H9 (cell line): ENCODE results near the gene KLHDC10. TPM values are rescaled to one million over a fixed set of nuclear protein-coding genes. Genes with fewer than 3 reads are reported as not detected.

Source experiments
- DNase-seq: peaks from one replicate; pipeline ENCODE4 v3.0.0-alpha.2; 2017
- H2AFZ ChIP-seq: one replicate; pipeline ENCODE4 v1.6.1; 2013; ENCODE audit warnings: mild to moderate bottlenecking, low read length, control low read depth, moderate library complexity
- H2AK5ac ChIP-seq: 2 replicates; pipeline ENCODE4 v1.6.1; 2013; ENCODE audit warnings: low read length, control low read depth, mixed read lengths; ENCODE audit not compliant: insufficient read length
- H2BK120ac ChIP-seq: one replicate; pipeline ENCODE4 v1.6.1; 2013; ENCODE audit warnings: low read depth, mild to moderate bottlenecking, low read length, control low read depth, inconsistent platforms; ENCODE audit not compliant: poor library complexity, severe bottlenecking
- H2BK12ac ChIP-seq: 2 replicates; pipeline ENCODE4 v1.6.1; 2013; ENCODE audit warnings: low read length, control low read depth, mixed read lengths, low read depth; ENCODE audit not compliant: insufficient read length
- H2BK15ac ChIP-seq: 2 replicates; pipeline ENCODE4 v1.6.1; 2013; ENCODE audit warnings: low read depth, low read length, control low read depth
- H2BK20ac ChIP-seq: one replicate; pipeline ENCODE4 v1.6.1; 2013; ENCODE audit warnings: low read depth, mild to moderate bottlenecking, low read length, control low read depth, inconsistent platforms; ENCODE audit not compliant: poor library complexity, severe bottlenecking
- H2BK5ac ChIP-seq: 2 replicates; pipeline ENCODE4 v1.6.1; 2013; ENCODE audit warnings: low read length, control low read depth, mixed read lengths; ENCODE audit not compliant: insufficient read length
- H3K14ac ChIP-seq: 2 replicates; pipeline ENCODE4 v1.6.1; 2013; ENCODE audit warnings: low read length, control low read depth; ENCODE audit not compliant: insufficient read depth
- H3K18ac ChIP-seq: 2 replicates; pipeline ENCODE4 v1.6.1; 2013; ENCODE audit warnings: low read depth, mild to moderate bottlenecking, mixed read lengths, low read length, control low read depth; ENCODE audit not compliant: insufficient read length
- H3K23ac ChIP-seq: 2 replicates; pipeline ENCODE4 v1.6.1; 2013; ENCODE audit warnings: low read length, control low read depth, mixed read lengths, low read depth; ENCODE audit not compliant: insufficient read length
- H3K23me2 ChIP-seq: 2 replicates; pipeline ENCODE4 v1.6.1; 2013; ENCODE audit warnings: low read depth, mild to moderate bottlenecking, mixed read lengths, low read length, control low read depth; ENCODE audit not compliant: insufficient read length, poor library complexity, severe bottlenecking
- H3K27ac ChIP-seq: 2 replicates; pipeline ENCODE4 v1.5.1; 2013; ENCODE audit warnings: low read length, control low read depth, mixed read lengths, low read depth; ENCODE audit not compliant: insufficient read length
- H3K27me3 ChIP-seq: 2 replicates; pipeline ENCODE4 v1.6.1; 2013; ENCODE audit warnings: low read length, control low read depth, inconsistent platforms; ENCODE audit not compliant: insufficient read depth
- H3K4ac ChIP-seq: 2 replicates; pipeline ENCODE4 v1.6.1; 2013; ENCODE audit warnings: low read depth, mild to moderate bottlenecking, control low read depth, inconsistent platforms, low read length, moderate library complexity
- H3K4me1 ChIP-seq: 2 replicates; pipeline ENCODE4 v1.6.1; 2013; ENCODE audit warnings: low read length, control low read depth, inconsistent platforms; ENCODE audit not compliant: insufficient read depth
- H3K4me2 ChIP-seq: 2 replicates; pipeline ENCODE4 v1.6.1; 2013; ENCODE audit warnings: low read length, control low read depth, mixed read lengths; ENCODE audit not compliant: insufficient read length, insufficient read depth
- H3K56ac ChIP-seq: 2 replicates; pipeline ENCODE4 v1.6.1; 2013; ENCODE audit warnings: low read depth, mild to moderate bottlenecking, mixed read lengths, low read length, control low read depth; ENCODE audit not compliant: insufficient read length
- H3K79me1 ChIP-seq: 2 replicates; pipeline ENCODE4 v1.6.1; 2013; ENCODE audit warnings: low read depth, mild to moderate bottlenecking, moderate library complexity, low read length, control low read depth, inconsistent platforms; ENCODE audit not compliant: insufficient read depth, poor library complexity, severe bottlenecking
- H3K79me2 ChIP-seq: 2 replicates; pipeline ENCODE4 v1.6.1; 2013; ENCODE audit warnings: low read length, control low read depth, inconsistent platforms; ENCODE audit not compliant: insufficient read depth
- H3K9ac ChIP-seq: 2 replicates; pipeline ENCODE4 v1.6.1; 2013; ENCODE audit warnings: low read length, control low read depth, mixed read lengths; ENCODE audit not compliant: insufficient read length; ENCODE audit errors: extremely low read depth
- H3K9me3 ChIP-seq: one replicate; pipeline ENCODE4 v1.6.1; 2013; ENCODE audit warnings: low read depth, low read length, inconsistent platforms; ENCODE audit not compliant: control insufficient read depth
- H3T11ph ChIP-seq: one replicate; pipeline ENCODE4 v1.6.1; 2013; ENCODE audit warnings: mild to moderate bottlenecking, low read length, control low read depth, inconsistent platforms
- H4K20me1 ChIP-seq: one replicate; pipeline ENCODE4 v1.6.1; 2013; ENCODE audit not compliant: control insufficient read depth, insufficient read length, insufficient read depth
- H4K5ac ChIP-seq: 2 replicates; pipeline ENCODE4 v1.6.1; 2013; ENCODE audit warnings: low read depth, mild to moderate bottlenecking, mixed read lengths, low read length, control low read depth; ENCODE audit not compliant: insufficient read length
- H4K8ac ChIP-seq: replicated peaks from 2 replicates; pipeline ENCODE4 v1.6.1; 2013; ENCODE audit warnings: low read length, control low read depth, mixed read lengths, low read depth; ENCODE audit not compliant: insufficient read length
- H4K91ac ChIP-seq: 2 replicates; pipeline ENCODE4 v1.6.1; 2013; ENCODE audit warnings: low read depth, mild to moderate bottlenecking, moderate library complexity, mixed read lengths, low read length, control low read depth; ENCODE audit not compliant: insufficient read length
- H3K27ac Mint-ChIP-seq, 3 experiments: 2 replicates in 2 of 3; 3 replicates in 1 of 3; pipeline ENCODE4 v1.8.0; 2020 to 2021; ENCODE audit warnings: mixed read lengths in 3 of 3, mild to moderate bottlenecking in 1 of 3, moderate library complexity in 1 of 3
- H3K27me3 Mint-ChIP-seq: 2 replicates; pipeline ENCODE4 v1.8.0; 2021; ENCODE audit warnings: low read depth, mild to moderate bottlenecking, moderate library complexity, mixed read lengths
- H3K36me3 Mint-ChIP-seq, 3 experiments: 2 replicates in 2 of 3; 3 replicates in 1 of 3; pipeline ENCODE4 v1.8.0; 2020 to 2021; ENCODE audit warnings: low read depth in 3 of 3, mixed read lengths in 3 of 3; ENCODE audit not compliant: insufficient read depth in 1 of 3
- H3K4me1 Mint-ChIP-seq, 2 experiments: 2 replicates each; pipeline ENCODE4 v1.8.0; 2020; ENCODE audit warnings: mixed read lengths in 2 of 2
- H3K4me3 Mint-ChIP-seq, 2 experiments: 2 replicates in 1 of 2; 3 replicates in 1 of 2; pipeline ENCODE4 v1.8.0; 2020 to 2021; ENCODE audit warnings: mild to moderate bottlenecking in 2 of 2, mixed read lengths in 2 of 2, moderate library complexity in 1 of 2
- H3K9me3 Mint-ChIP-seq, 2 experiments: 2 replicates in 1 of 2; 3 replicates in 1 of 2; pipeline ENCODE4 v1.8.0; 2020; ENCODE audit warnings: mild to moderate bottlenecking in 2 of 2, mixed read lengths in 2 of 2, moderate library complexity in 1 of 2
- WGBS: extraction: QIAGEN DNeasy Blood & Tissue Kit; methylation state at CpG from one replicate; pipeline ENCODE4 v1.1.7; 2013; ENCODE audit warnings: missing lambda C conversion rate, low lambda C conversion rate, mixed read lengths; ENCODE audit not compliant: insufficient read length; ENCODE audit errors: extremely low coverage; 5-methylcytosine and 5-hydroxymethylcytosine counted together
- total RNA-seq: library from RNA; stranded (reverse); gene quantifications from 2 replicates; pipeline ENCODE4 v1.2.1, GENCODE V29; 2021
- TF ChIP-seq, protein P1 (sequence below): fragments of 200-600 bp; sonication (generic); conservative IDR thresholded peaks from 3 replicates; pipeline ENCODE4 v1.8.0; 2021; ENCODE audit warnings: antibody characterized with exemption, mild to moderate bottlenecking

KLHDC10 gene
- total RNA-seq, 1 experiment from 2014 or later = 17.3 TPM

DNA sequence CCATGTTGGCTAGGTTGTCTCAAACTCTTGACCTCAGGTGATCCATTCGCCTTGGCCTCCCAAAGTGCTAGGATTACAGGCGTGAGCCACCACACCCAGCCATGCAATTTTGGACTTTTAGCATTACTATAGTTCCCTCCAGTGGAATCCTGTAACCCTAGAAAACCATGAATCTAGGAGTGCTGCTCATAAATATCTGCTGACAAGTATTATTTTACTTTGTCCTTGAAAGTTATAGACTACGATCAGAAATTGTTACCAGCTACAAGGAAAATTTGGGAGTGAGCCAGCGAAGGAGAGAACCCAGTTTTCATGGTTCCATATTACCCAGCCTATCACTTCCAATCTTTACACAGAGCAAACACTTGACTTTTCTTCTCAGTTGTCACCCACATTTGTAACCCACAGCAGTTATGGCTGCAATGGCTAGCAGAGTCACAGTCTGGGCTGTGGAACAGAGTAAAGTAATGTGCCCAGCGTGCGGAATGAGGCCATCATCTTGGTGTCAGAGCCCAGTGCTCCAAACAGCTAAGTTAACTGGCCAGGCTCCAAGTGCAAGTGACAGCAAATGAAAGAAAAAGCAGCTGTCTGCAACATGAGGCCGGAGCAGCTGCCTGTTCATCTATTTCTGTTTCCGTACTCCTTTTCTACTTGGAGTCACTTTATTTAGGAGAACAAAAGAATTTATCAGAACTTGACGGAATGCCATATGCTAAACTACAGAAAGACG is 49.1 kb upstream of the KLHDC10 start:
- no peaks in the 10 kb centered on the region for H3K9me3 Mint-ChIP-seq
- Histone ChIP-seq H3K4ac (no peak overlapping the region), H2BK120ac (no peak overlapping the region), H3K23ac (no peak overlapping the region), H2AFZ (no peak overlapping the region), H4K91ac (no peak overlapping the region), H4K20me1 (no peaks in the 10 kb centered on the region), H2BK20ac (no peak overlapping the region), H3K9me3 (no peaks in the 10 kb centered on the region), H3K4me2 (no peak overlapping the region), H2BK15ac (no peak overlapping the region), H3K27ac (no peak overlapping the region), H3K79me1 (no peaks in the 10 kb centered on the region), H3T11ph (no peak overlapping the region), H3K4me1 (no peaks in the 10 kb centered on the region), H3K23me2 (no peaks in the 10 kb centered on the region), H4K5ac (no peak overlapping the region), H2AK5ac (no peak overlapping the region), H4K8ac (no peak overlapping the region), H3K56ac (no peak overlapping the region), H3K14ac (no peak overlapping the region), H2BK5ac (no peak overlapping the region), H2BK12ac (no peak overlapping the region), H3K79me2 (no peaks in the 10 kb centered on the region), H3K18ac (no peak overlapping the region), H3K27me3 (no peaks in the 10 kb centered on the region), H3K9ac (no peak overlapping the region)
- TF ChIP-seq, protein P1, sequence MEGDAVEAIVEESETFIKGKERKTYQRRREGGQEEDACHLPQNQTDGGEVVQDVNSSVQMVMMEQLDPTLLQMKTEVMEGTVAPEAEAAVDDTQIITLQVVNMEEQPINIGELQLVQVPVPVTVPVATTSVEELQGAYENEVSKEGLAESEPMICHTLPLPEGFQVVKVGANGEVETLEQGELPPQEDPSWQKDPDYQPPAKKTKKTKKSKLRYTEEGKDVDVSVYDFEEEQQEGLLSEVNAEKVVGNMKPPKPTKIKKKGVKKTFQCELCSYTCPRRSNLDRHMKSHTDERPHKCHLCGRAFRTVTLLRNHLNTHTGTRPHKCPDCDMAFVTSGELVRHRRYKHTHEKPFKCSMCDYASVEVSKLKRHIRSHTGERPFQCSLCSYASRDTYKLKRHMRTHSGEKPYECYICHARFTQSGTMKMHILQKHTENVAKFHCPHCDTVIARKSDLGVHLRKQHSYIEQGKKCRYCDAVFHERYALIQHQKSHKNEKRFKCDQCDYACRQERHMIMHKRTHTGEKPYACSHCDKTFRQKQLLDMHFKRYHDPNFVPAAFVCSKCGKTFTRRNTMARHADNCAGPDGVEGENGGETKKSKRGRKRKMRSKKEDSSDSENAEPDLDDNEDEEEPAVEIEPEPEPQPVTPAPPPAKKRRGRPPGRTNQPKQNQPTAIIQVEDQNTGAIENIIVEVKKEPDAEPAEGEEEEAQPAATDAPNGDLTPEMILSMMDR = no peak
- no peak overlapping the region for H3K4me3 Mint-ChIP-seq
- no peak overlapping the region for H3K27ac Mint-ChIP-seq
- WGBS = no CpG with 5 or more reads among the region's 10 CpGs
- H3K36me3 Mint-ChIP-seq = peaks cover 29 to 85% (median 80%) of the 10 kb centered on the region in 3 experiments; a peak in 6 of 7 replicates
- DNase-seq = no peak
- peaks cover 0 to 3% of the 10 kb centered on the region in 2 experiments; a peak in 1 of 4 replicates for H3K4me1 Mint-ChIP-seq
- no peaks in the 10 kb centered on the region for H3K27me3 Mint-ChIP-seq
